Renal cortex interstitium (tissue), 3 donors: Measurements from ENCODE around the gene DBN1. TPM values are rescaled to one million over a fixed set of nuclear protein-coding genes. Genes with fewer than 3 reads are reported as not detected.

ENCODE experiments used
- polyA plus RNA-seq, 3 donors: library from polyadenylated mRNA; unstranded; fragments of 120-200 nt; gene quantifications; one replicate each; pipeline ENCODE4 v1.2.1, GENCODE V29; 2013; ENCODE audit not compliant: insufficient read length in 3 of 3

The DBN1 gene
- polyA plus RNA-seq, 3 donors: 169 to 239 (median 183) TPM

Other genes with a start within 250 kb of the DBN1 start
- gene RAB24, start 169.9 kb downstream of the DBN1 start, polyA plus RNA-seq: 10 to 100 TPM; 24.3 to 32.0 (median 28.8) TPM
- gene PRELID1, start 169.8 kb downstream of the DBN1 start, polyA plus RNA-seq: 100 to 1,000 TPM in 2 of 3 donors, 10 to 100 TPM in 1; 94.5 to 151 (median 114) TPM
- 10 to 100 TPM; 15.2 to 26.5 (median 22.1) TPM for gene MXD3, start 161.7 kb downstream of the DBN1 start, polyA plus RNA-seq
- 100 to 1,000 TPM; 110 to 153 (median 140) TPM for gene LMAN2, start 122.0 kb downstream of the DBN1 start, polyA plus RNA-seq
- gene RGS14, start 115.7 kb downstream of the DBN1 start, polyA plus RNA-seq: 10 to 100 TPM; 12.1 to 17.5 (median 14.1) TPM
- 100 to 1,000 TPM; 181 to 315 (median 202) TPM for gene SLC34A1, start 89.2 kb downstream of the DBN1 start, polyA plus RNA-seq
- gene PFN3, start 73.0 kb downstream of the DBN1 start, polyA plus RNA-seq: 1 to 10 TPM in 2 of 3 donors, under 1 TPM in 1; 0.37 to 7.4 (median 3.2) TPM
- gene F12, start 64.1 kb downstream of the DBN1 start, polyA plus RNA-seq: 10 to 100 TPM in 2 of 3 donors, 1 to 10 TPM in 1; 9.1 to 25.2 (median 10.2) TPM
- gene GRK6, start 47.0 kb downstream of the DBN1 start, polyA plus RNA-seq: 10 to 100 TPM; 21.2 to 31.2 (median 30.8) TPM
- 1 to 10 TPM in 2 of 3 donors, under 1 TPM in 1; 0.96 to 2.8 (median 2.8) TPM for gene PRR7, start 26.8 kb downstream of the DBN1 start, polyA plus RNA-seq
- 100 to 1,000 TPM in 2 of 3 donors, 10 to 100 TPM in 1; 82.7 to 143 (median 125) TPM for gene PDLIM7, start 24.0 kb upstream of the DBN1 start, polyA plus RNA-seq
- gene DOK3, start 36.2 kb upstream of the DBN1 start, polyA plus RNA-seq: 1 to 10 TPM; 3.8 to 7.1 (median 5.8) TPM
- 100 to 1,000 TPM in 2 of 3 donors, 10 to 100 TPM in 1; 84.2 to 112 (median 107) TPM for gene DDX41, start 43.3 kb upstream of the DBN1 start, polyA plus RNA-seq
- 100 to 1,000 TPM in 1 of 3 donors, 10 to 100 TPM in 2; 69.6 to 126 (median 85.4) TPM for gene FAM193B, start 80.9 kb upstream of the DBN1 start, polyA plus RNA-seq
- gene TMED9, start 118.6 kb upstream of the DBN1 start, polyA plus RNA-seq: 100 to 1,000 TPM; 148 to 180 (median 154) TPM
- gene B4GALT7, start 126.5 kb upstream of the DBN1 start, polyA plus RNA-seq: 10 to 100 TPM; 19.6 to 29.5 (median 27.9) TPM